Neuronal stem cell (in vitro differentiated cells): ENCODE measurements around the gene SDC1.

ENCODE experiments used
- DNase-seq: peaks from one replicate; pipeline ENCODE4 v3.0.0-alpha.2; 2013; ENCODE audit warnings: low spot score
- H2AFZ ChIP-seq: one replicate; pipeline ENCODE4 v1.6.1; 2013; ENCODE audit warnings: mild to moderate bottlenecking, low read length, inconsistent platforms
- H2AK5ac ChIP-seq: 2 replicates; pipeline ENCODE4 v1.6.1; 2013; ENCODE audit warnings: low read depth, mild to moderate bottlenecking, inconsistent platforms, low read length, moderate library complexity, mixed read lengths
- H2BK120ac ChIP-seq: 2 replicates; pipeline ENCODE4 v1.6.1; 2013; ENCODE audit warnings: low read depth, mild to moderate bottlenecking, inconsistent platforms, low read length, moderate library complexity, mixed read lengths
- H2BK12ac ChIP-seq: one replicate; pipeline ENCODE4 v1.6.1; 2013; ENCODE audit warnings: low read length, inconsistent platforms
- H2BK15ac ChIP-seq: 2 replicates; pipeline ENCODE4 v1.6.1; 2013; ENCODE audit warnings: mild to moderate bottlenecking, low read length, inconsistent platforms, mixed read lengths
- H2BK5ac ChIP-seq: one replicate; pipeline ENCODE4 v1.6.1; 2013; ENCODE audit warnings: inconsistent platforms, mild to moderate bottlenecking, low read length, moderate library complexity
- H3K14ac ChIP-seq: one replicate; pipeline ENCODE4 v1.6.1; 2013; ENCODE audit warnings: low read length, inconsistent platforms
- H3K18ac ChIP-seq: 2 replicates; pipeline ENCODE4 v1.6.1; 2013; ENCODE audit warnings: low read length, inconsistent platforms
- H3K23ac ChIP-seq: 2 replicates; pipeline ENCODE4 v1.6.1; 2013; ENCODE audit warnings: low read depth, mild to moderate bottlenecking, mixed read lengths, low read length, inconsistent platforms; ENCODE audit not compliant: poor library complexity
- H3K27ac ChIP-seq: replicated peaks from 3 replicates; pipeline ENCODE4 v1.5.1; 2013; ENCODE audit warnings: low read length, inconsistent platforms
- H3K27me3 ChIP-seq, 3 experiments: 2 replicates each; pipeline ENCODE4 v1.6.1; 2013; ENCODE audit warnings: low read length in 3 of 3, mild to moderate bottlenecking in 2 of 3, inconsistent platforms in 1 of 3, low read depth in 1 of 3, mixed read lengths in 1 of 3, moderate library complexity in 1 of 3; ENCODE audit not compliant: control insufficient read depth in 3 of 3, insufficient read depth in 3 of 3
- H3K36me3 ChIP-seq, 2 donors: replicated peaks in 1 of 2; 2 replicates each; pipeline ENCODE4 v1.6.1; 2013; ENCODE audit warnings: low read length in 2 of 2; ENCODE audit not compliant: control insufficient read depth in 2 of 2, insufficient read depth in 2 of 2
- H3K4ac ChIP-seq: 2 replicates; pipeline ENCODE4 v1.6.1; 2013; ENCODE audit warnings: inconsistent platforms, mild to moderate bottlenecking, low read length, moderate library complexity
- H3K4me1 ChIP-seq, 2 donors: 1 replicate in 1 of 2; 2 replicates in 1 of 2; pipeline ENCODE4 v1.6.1; 2013; ENCODE audit warnings: low read length in 2 of 2, low read depth in 1 of 2; ENCODE audit not compliant: control insufficient read depth in 2 of 2, insufficient read depth in 1 of 2
- H3K4me2 ChIP-seq: one replicate; pipeline ENCODE4 v1.6.1; 2013; ENCODE audit warnings: mild to moderate bottlenecking, low read length, inconsistent platforms; ENCODE audit not compliant: insufficient read depth, poor library complexity, severe bottlenecking
- H3K4me3 ChIP-seq, 2 donors: 2 replicates each; pipeline ENCODE4 v1.5.1; 2013; ENCODE audit warnings: low read length in 2 of 2, mild to moderate bottlenecking in 2 of 2, inconsistent platforms in 1 of 2, moderate library complexity in 1 of 2
- H3K79me1 ChIP-seq: one replicate; pipeline ENCODE4 v1.6.1; 2013; ENCODE audit warnings: low read depth, mild to moderate bottlenecking, inconsistent platforms, low read length, moderate library complexity
- H3K9ac ChIP-seq: one replicate; pipeline ENCODE4 v1.6.1; 2013; ENCODE audit warnings: mild to moderate bottlenecking, low read depth, low read length, inconsistent platforms; ENCODE audit not compliant: poor library complexity
- H3K9me3 ChIP-seq, 2 donors: replicated peaks in 1 of 2; 2 replicates each; pipeline versions ENCODE3 to v1.6.1; 2013; ENCODE audit warnings: low read length in 2 of 2, mild to moderate bottlenecking in 2 of 2, inconsistent platforms in 1 of 2, low read depth in 1 of 2, mixed read lengths in 1 of 2, moderate library complexity in 1 of 2; ENCODE audit not compliant: control insufficient read depth in 2 of 2, insufficient read depth in 1 of 2
- H4K8ac ChIP-seq: one replicate; pipeline ENCODE4 v1.6.1; 2013; ENCODE audit warnings: low read depth, mild to moderate bottlenecking, inconsistent platforms, low read length, moderate library complexity
- H4K91ac ChIP-seq: one replicate; pipeline ENCODE4 v1.6.1; 2013; ENCODE audit warnings: low read length, low read depth, mild to moderate bottlenecking, inconsistent platforms; ENCODE audit not compliant: poor library complexity
- WGBS, 2 donors: extraction: QIAGEN DNeasy Blood & Tissue Kit; methylation state at CpG; one replicate each; pipeline ENCODE4 v1.1.7; 2013; ENCODE audit warnings: missing lambda C conversion rate in 2 of 2, mixed read lengths in 1 of 2; ENCODE audit not compliant: insufficient read length in 2 of 2, insufficient replicate concordance in 1 of 2; ENCODE audit errors: extremely low coverage in 2 of 2; 5-methylcytosine and 5-hydroxymethylcytosine counted together

The SDC1 gene

GRCh38 chr2:20180676-20181648, 44.0 kb downstream of the SDC1 start:
- no peak overlapping the region for H4K91ac ChIP-seq
- no peak overlapping the region for H3K4me3 ChIP-seq
- no peak for DNase-seq
- H3K9me3 ChIP-seq, result no peaks in the 10 kb centered on the region
- no peaks in the 10 kb centered on the region for H3K79me1 ChIP-seq
- no peak overlapping the region for H3K23ac ChIP-seq
- no peak overlapping the region for H3K18ac ChIP-seq
- no peak overlapping the region for H4K8ac ChIP-seq
- H3K27me3 ChIP-seq, result peaks cover 0 to 44% (median 0%) of the 10 kb centered on the region in 3 experiments
- no peak overlapping the region for H2AFZ ChIP-seq
- peak overlapping the region; percentile 11 for H2BK15ac ChIP-seq
- H3K14ac ChIP-seq, result peak overlapping the region; percentile 73
- peak overlapping the region; percentile 56 for H2BK120ac ChIP-seq
- H3K9ac ChIP-seq, result no peak overlapping the region
- H2BK12ac ChIP-seq, result no peak overlapping the region
- no peak overlapping the region for H3K4me2 ChIP-seq
- no peak overlapping the region for H3K4ac ChIP-seq
- H3K36me3 ChIP-seq, result no peaks in the 10 kb centered on the region
- peaks cover 10 to 15% of the 10 kb centered on the region in 2 donors for H3K4me1 ChIP-seq
- H2AK5ac ChIP-seq, result peak overlapping the region; percentile 56
- H2BK5ac ChIP-seq, result no peak overlapping the region
- WGBS, 2 donors, result no CpG with 5 or more reads among the region's 17 CpGs
- no peak overlapping the region for H3K27ac ChIP-seq

- Histone ChIP-seq H3K9ac (peak overlapping the region; percentile 54), H3K23ac (peak overlapping the region; percentile 18), H3K4me3 (no peak overlapping the region), H3K14ac (peak overlapping the region; percentile 50), H3K4ac (no peak overlapping the region), H2BK5ac (no peak overlapping the region), H2AFZ (no peak overlapping the region), H3K18ac (peak overlapping the region; percentile 83), H2BK15ac (peak overlapping the region; percentile 47), H4K91ac (no peak overlapping the region), H3K4me1 (peaks cover 0 to 8% of the 10 kb centered on the region in 2 donors), H3K4me2 (no peak overlapping the region), H3K9me3 (no peaks in the 10 kb centered on the region), H2BK120ac (peak overlapping the region; percentile 56), H3K79me1 (no peaks in the 10 kb centered on the region), H2BK12ac (peak overlapping the region; percentile 77), H4K8ac (peak overlapping the region; percentile 83), H3K27ac (no peak overlapping the region), H3K36me3 (no peaks in the 10 kb centered on the region), H3K27me3 (peaks cover 0 to 44% (median 0%) of the 10 kb centered on the region in 3 experiments), H2AK5ac (peak overlapping the region; percentile 56)
- no peak for DNase-seq
- WGBS, 2 donors, result no CpG with 5 or more reads among the region's 25 CpGs
Measured at GRCh38 chr2:20179755-20180594, 45.0 kb downstream of the SDC1 start.

GRCh38 chr2:20179466-20179754, 45.5 kb downstream of the SDC1 start:
- Histone ChIP-seq H2BK12ac (peak overlapping the region; percentile 77), H4K8ac (peak overlapping the region; percentile 83), H3K9ac (no peak overlapping the region), H3K18ac (peak overlapping the region; percentile 83), H3K27ac (no peak overlapping the region), H3K4me3 (no peak overlapping the region), H2BK5ac (no peak overlapping the region), H3K23ac (no peak overlapping the region), H3K9me3 (no peaks in the 10 kb centered on the region), H3K36me3 (no peaks in the 10 kb centered on the region), H2BK15ac (no peak overlapping the region), H2AFZ (no peak overlapping the region), H3K4me2 (no peak overlapping the region), H2BK120ac (no peak overlapping the region), H3K79me1 (no peaks in the 10 kb centered on the region), H3K4me1 (peaks cover 0 to 5% of the 10 kb centered on the region in 2 donors), H3K27me3 (peaks cover 0 to 44% (median 0%) of the 10 kb centered on the region in 3 experiments), H4K91ac (no peak overlapping the region), H3K4ac (no peak overlapping the region), H2AK5ac (peak overlapping the region; percentile 40), H3K14ac (no peak overlapping the region)
- no CpG with 5 or more reads among the region's 3 CpGs for WGBS, 2 donors
- no peak for DNase-seq
